GM06990 (cell line): Measurements from ENCODE around the gene C11orf97.

Experiments used
- DNase-seq: peaks from one replicate; pipeline ENCODE4 v3.0.0-alpha.2; 2011; ENCODE audit not compliant: insufficient read length; ENCODE audit errors: extremely low read depth
- H3K27me3 ChIP-seq: replicated peaks from 2 replicates; pipeline ENCODE4 v1.6.0; 2011; ENCODE audit warnings: low read length; ENCODE audit not compliant: control insufficient read depth, insufficient read depth
- H3K36me3 ChIP-seq: 2 replicates; pipeline ENCODE4 v1.5.1; 2011; ENCODE audit warnings: low read length; ENCODE audit not compliant: control insufficient read depth, insufficient read depth
- H3K4me3 ChIP-seq: replicated peaks from 2 replicates; pipeline ENCODE4 v1.5.1; 2011; ENCODE audit warnings: low read depth, mild to moderate bottlenecking, control low read depth, low read length
- TF ChIP-seq, protein P1 (sequence below): IDR thresholded peaks from 2 replicates; pipeline ENCODE4 v1.5.1; 2011; ENCODE audit warnings: low read length, control low read depth, mild to moderate bottlenecking, inconsistent platforms; ENCODE audit not compliant: insufficient read depth, poor library complexity, severe bottlenecking

C11orf97 gene

DNA sequence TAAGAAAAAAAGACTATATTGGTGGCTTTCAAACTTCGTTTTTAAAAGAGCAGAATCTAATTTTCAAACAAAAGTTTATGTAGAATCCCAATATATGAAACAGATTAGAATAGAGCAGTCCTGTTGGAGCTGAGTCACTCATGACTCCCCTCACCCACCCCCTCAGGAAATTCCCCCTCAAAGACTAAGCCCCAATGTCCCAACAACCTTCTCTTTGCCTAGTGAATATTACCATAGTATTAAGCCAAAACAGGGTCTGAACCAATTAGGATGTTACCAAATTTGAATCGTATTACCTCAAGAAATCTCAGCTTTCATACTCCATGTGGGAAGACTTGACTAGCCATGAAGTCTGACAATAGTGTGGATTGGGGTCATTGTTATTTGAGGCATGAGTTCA, 47.1 kb downstream of the C11orf97 start:
- no peak for DNase-seq
- TF ChIP-seq, protein P1, sequence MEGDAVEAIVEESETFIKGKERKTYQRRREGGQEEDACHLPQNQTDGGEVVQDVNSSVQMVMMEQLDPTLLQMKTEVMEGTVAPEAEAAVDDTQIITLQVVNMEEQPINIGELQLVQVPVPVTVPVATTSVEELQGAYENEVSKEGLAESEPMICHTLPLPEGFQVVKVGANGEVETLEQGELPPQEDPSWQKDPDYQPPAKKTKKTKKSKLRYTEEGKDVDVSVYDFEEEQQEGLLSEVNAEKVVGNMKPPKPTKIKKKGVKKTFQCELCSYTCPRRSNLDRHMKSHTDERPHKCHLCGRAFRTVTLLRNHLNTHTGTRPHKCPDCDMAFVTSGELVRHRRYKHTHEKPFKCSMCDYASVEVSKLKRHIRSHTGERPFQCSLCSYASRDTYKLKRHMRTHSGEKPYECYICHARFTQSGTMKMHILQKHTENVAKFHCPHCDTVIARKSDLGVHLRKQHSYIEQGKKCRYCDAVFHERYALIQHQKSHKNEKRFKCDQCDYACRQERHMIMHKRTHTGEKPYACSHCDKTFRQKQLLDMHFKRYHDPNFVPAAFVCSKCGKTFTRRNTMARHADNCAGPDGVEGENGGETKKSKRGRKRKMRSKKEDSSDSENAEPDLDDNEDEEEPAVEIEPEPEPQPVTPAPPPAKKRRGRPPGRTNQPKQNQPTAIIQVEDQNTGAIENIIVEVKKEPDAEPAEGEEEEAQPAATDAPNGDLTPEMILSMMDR = no peak
- Histone ChIP-seq H3K36me3 (no peaks in the 10 kb centered on the region), H3K4me3 (no peak overlapping the region), H3K27me3 (no peaks in the 10 kb centered on the region)

DNA sequence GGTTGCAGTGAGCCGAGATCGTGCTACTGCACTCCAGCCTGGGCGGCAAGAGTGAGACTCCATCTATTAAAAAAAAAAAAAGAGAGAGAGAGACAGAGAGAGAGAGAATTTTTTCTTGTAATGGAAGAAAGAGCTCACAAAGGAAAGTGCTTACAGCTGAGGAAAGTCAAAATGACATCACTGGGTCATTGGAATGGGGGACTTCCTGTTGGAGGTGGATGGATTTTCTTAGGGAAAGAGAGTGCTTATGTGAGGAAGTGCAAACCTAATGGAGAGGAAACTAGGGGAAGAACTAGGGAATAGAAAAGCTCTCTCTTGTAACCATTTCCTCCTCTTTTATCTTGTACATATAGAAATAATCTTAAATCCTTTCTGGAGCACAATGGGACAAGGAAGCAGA, 48.6 kb downstream of the C11orf97 start:
- H3K4me3 ChIP-seq = no peak overlapping the region
- H3K27me3 ChIP-seq = no peaks in the 10 kb centered on the region
- TF ChIP-seq, protein P1 = no peak
- no peak for DNase-seq
- no peaks in the 10 kb centered on the region for H3K36me3 ChIP-seq

DNA sequence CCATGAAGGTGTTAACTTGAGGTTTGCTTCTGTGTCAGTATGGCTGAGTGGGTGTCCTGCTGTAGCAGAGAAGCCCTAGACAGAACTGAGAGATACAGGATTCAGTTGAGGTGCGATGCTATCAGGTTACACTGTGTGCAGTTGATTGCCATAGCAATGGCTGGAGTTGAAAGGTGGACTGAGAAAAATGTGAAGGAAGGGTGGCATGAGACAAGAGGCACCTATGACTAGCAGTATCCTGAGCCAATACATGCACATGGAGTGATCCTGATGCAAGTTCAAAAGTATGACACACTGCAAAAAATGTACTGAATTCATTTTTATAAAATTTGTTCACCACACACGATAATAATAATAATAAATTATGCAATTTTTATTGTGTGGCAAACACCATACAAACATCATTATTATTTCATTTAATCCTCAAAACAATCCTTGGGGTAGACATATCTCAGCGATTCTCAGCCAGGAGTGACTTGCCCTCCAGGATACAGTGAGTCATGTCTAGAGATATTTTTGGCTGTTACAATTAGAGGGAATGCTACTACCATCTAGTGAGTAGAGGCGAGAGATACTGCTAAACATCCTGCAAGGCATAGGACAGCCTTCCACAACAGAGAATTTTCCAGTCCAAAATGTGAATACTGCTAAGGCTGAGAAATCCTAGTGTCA, 51.1 kb downstream of the C11orf97 start:
- no peak overlapping the region for H3K4me3 ChIP-seq
- H3K36me3 ChIP-seq = no peaks in the 10 kb centered on the region
- TF ChIP-seq, protein P1 = no peak
- H3K27me3 ChIP-seq = no peaks in the 10 kb centered on the region
- no peak for DNase-seq

DNA sequence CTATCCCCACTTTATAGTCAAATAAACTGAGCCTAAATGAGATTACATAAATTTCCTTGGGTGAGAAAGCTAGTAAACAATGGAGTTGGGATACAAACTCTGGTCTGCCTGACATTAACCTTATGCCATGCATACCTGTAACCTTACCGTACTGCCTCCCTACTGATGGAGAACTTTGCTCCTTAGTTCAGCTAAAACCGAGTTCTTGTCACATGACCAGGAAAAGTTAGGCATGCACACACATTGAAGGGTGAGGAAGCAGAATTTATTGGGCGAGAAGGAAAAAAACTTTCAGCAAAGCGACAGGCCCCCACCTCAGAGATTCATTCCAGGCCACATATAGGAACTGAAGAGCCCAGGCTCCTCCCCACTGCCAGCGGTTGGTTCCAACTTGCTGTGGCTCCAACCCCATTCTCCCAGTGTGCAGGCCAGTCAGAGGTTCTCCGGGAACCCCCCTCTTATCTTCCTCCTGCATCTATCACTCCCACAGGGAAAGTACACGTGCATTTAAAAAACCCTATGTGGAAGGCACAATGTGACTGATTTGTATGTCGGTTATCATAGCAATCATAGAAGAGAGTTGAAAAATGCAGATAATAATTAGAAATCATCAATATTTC, 51.7 kb downstream of the C11orf97 start:
- Histone ChIP-seq H3K4me3 (no peak overlapping the region), H3K27me3 (no peaks in the 10 kb centered on the region), H3K36me3 (no peaks in the 10 kb centered on the region)
- TF ChIP-seq, protein P1 = no peak
- no peak for DNase-seq

DNA sequence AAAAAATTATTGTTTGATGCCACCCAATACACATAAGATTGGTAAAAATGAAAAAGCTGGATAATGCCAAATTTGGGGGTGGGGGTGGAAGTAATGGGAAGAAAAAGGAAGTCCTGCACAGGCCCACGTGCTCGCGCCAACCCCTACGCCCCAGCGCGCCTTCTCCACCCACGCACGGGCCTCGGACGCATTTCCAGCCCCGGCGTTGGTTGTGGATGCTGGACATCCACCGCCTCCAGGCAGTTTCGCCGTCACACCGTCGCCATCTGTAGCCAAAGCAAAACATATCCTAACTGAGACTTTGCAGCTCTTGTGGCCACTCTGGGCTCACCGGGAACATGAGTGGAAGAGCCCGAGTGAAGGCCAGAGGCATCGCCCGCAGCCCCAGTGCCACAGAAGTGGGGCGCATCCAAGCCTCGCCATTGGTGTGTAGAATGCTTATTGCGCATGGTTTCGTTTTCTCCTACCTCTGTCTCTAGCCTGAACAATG, 55.0 kb downstream of the C11orf97 start, which contains the start of gene PIWIL4:
Gene PIWIL4 (plus strand): TSS at position 188 of the 490 bp plus-strand sequence. CDS start 151 bp downstream, at position 339.
- Histone ChIP-seq H3K27me3 (no peaks in the 10 kb centered on the region), H3K36me3 (no peaks in the 10 kb centered on the region), H3K4me3 (no peak within 1 kb of the TSS)
- TF ChIP-seq, protein P1 = no peak
- DNase-seq = no peak
